Measurements from ENCODE around the gene CIRBP. TPM values are rescaled to one million over a fixed set of nuclear protein-coding genes. Genes with fewer than 3 reads are reported as not detected.

Gene CIRBP
- total RNA-seq, 3 donors from 2014 or later, result 269 to 294 (median 285) TPM

GRCh38 chr19:1236576-1236975 lies 32.6 kb upstream of the CIRBP start:
- H3K27me3 Mint-ChIP-seq (ENCODE audit: low read depth), result peaks cover 7% of the 10 kb centered on the region
- H3K4me1 Mint-ChIP-seq (ENCODE audit: low read depth), result peaks cover 23% of the 10 kb centered on the region
- ATAC-seq (no peak), DNase-seq (no peak)
- no peaks in the 10 kb centered on the region for H3K9me3 Mint-ChIP-seq
- H3K36me3 Mint-ChIP-seq (ENCODE audit: insufficient read depth), result no peaks in the 10 kb centered on the region
- no peak overlapping the region for H3K4me3 Mint-ChIP-seq

GRCh38 chr19:1237027-1237659 lies 32.0 kb upstream of the CIRBP start:
- ATAC-seq (no peak), DNase-seq (no peak)
- Mint-ChIP-seq H3K4me3 (no peak overlapping the region), H3K9me3 (no peaks in the 10 kb centered on the region), H3K4me1 (ENCODE audit: low read depth) (peaks cover 23% of the 10 kb centered on the region), H3K27me3 (ENCODE audit: low read depth) (peaks cover 7% of the 10 kb centered on the region), H3K36me3 (ENCODE audit: insufficient read depth) (no peaks in the 10 kb centered on the region)

- peak; percentile 4 to 18 for ATAC-seq
- H3K27me3 Mint-ChIP-seq (ENCODE audit: low read depth), result peaks cover 7% of the 10 kb centered on the region
- no peak for DNase-seq
- H3K36me3 Mint-ChIP-seq (ENCODE audit: insufficient read depth), result no peaks in the 10 kb centered on the region
- peaks cover 28% of the 10 kb centered on the region for H3K4me1 Mint-ChIP-seq (ENCODE audit: low read depth)
- H3K9me3 Mint-ChIP-seq, result no peaks in the 10 kb centered on the region
- H3K4me3 Mint-ChIP-seq, result peak within 1 kb of the TSS; percentile 79
Observed at GRCh38 chr19:1237754-1238368, 31.3 kb upstream of the CIRBP start, which contains the start of gene CBARP. CBARP (minus strand) TSS chr19:1238005; CDS start chr19:1236100, 1,905 bp downstream.

GRCh38 chr19:1238369-1239303 lies 30.5 kb upstream of the CIRBP start:
- DNase-seq (no peak), ATAC-seq (no peak)
- H3K4me3 Mint-ChIP-seq, result peak overlapping the region; percentile 79
- peaks cover 7% of the 10 kb centered on the region for H3K27me3 Mint-ChIP-seq (ENCODE audit: low read depth)
- no peaks in the 10 kb centered on the region for H3K36me3 Mint-ChIP-seq (ENCODE audit: insufficient read depth)
- no peaks in the 10 kb centered on the region for H3K9me3 Mint-ChIP-seq
- H3K4me1 Mint-ChIP-seq (ENCODE audit: low read depth), result peaks cover 32% of the 10 kb centered on the region

GRCh38 chr19:1239420-1239795 lies 29.7 kb upstream of the CIRBP start:
- Mint-ChIP-seq H3K4me3 (peak overlapping the region; percentile 79), H3K27me3 (ENCODE audit: low read depth) (peaks cover 7% of the 10 kb centered on the region), H3K36me3 (ENCODE audit: insufficient read depth) (no peaks in the 10 kb centered on the region), H3K9me3 (no peaks in the 10 kb centered on the region), H3K4me1 (ENCODE audit: low read depth) (peaks cover 32% of the 10 kb centered on the region)
- ATAC-seq (no peak), DNase-seq (no peak)

GRCh38 chr19:1239796-1240737 lies 29.1 kb upstream of the CIRBP start:
- ATAC-seq, result peak; percentile 53 to 60
- DNase-seq, result peak; percentile 98
- H3K4me1 Mint-ChIP-seq (ENCODE audit: low read depth), result peaks cover 36% of the 10 kb centered on the region
- no peaks in the 10 kb centered on the region for H3K36me3 Mint-ChIP-seq (ENCODE audit: insufficient read depth)
- peak overlapping the region; percentile 55 for H3K4me3 Mint-ChIP-seq
- H3K27me3 Mint-ChIP-seq (ENCODE audit: low read depth), result peaks cover 7% of the 10 kb centered on the region
- H3K9me3 Mint-ChIP-seq, result no peaks in the 10 kb centered on the region

GRCh38 chr19:1240925-1241324 lies 28.2 kb upstream of the CIRBP start:
- H3K4me3 Mint-ChIP-seq, result peak overlapping the region; percentile 88
- no peaks in the 10 kb centered on the region for H3K36me3 Mint-ChIP-seq (ENCODE audit: insufficient read depth)
- DNase-seq, result no peak
- H3K27me3 Mint-ChIP-seq (ENCODE audit: low read depth), result peaks cover 7% of the 10 kb centered on the region
- H3K9me3 Mint-ChIP-seq, result no peaks in the 10 kb centered on the region
- peaks cover 36% of the 10 kb centered on the region for H3K4me1 Mint-ChIP-seq (ENCODE audit: low read depth)
- no peak for ATAC-seq

GRCh38 chr19:1241417-1242095 lies 27.6 kb upstream of the CIRBP start, which contains the start of gene ATP5F1D:
ATP5F1D (plus strand) TSS chr19:1241751; CDS start chr19:1241851, 100 bp downstream.
- Mint-ChIP-seq H3K4me1 (ENCODE audit: low read depth) (peaks cover 39% of the 10 kb centered on the region), H3K27me3 (ENCODE audit: low read depth) (peaks cover 7% of the 10 kb centered on the region), H3K36me3 (ENCODE audit: insufficient read depth) (no peaks in the 10 kb centered on the region), H3K4me3 (peak within 1 kb of the TSS; percentile 88), H3K9me3 (no peaks in the 10 kb centered on the region)
- peak; percentile 94 for DNase-seq
- peak; percentile 72 to 74 for ATAC-seq

GRCh38 chr19:1243768-1244692 lies 25.1 kb upstream of the CIRBP start:
- H3K4me1 Mint-ChIP-seq (ENCODE audit: low read depth), result peaks cover 30% of the 10 kb centered on the region
- H3K9me3 Mint-ChIP-seq, result no peaks in the 10 kb centered on the region
- H3K27me3 Mint-ChIP-seq (ENCODE audit: low read depth), result no peaks in the 10 kb centered on the region
- ATAC-seq (peak; percentile 39 to 41), DNase-seq (peak; percentile 90)
- no peaks in the 10 kb centered on the region for H3K36me3 Mint-ChIP-seq (ENCODE audit: insufficient read depth)
- H3K4me3 Mint-ChIP-seq, result peak overlapping the region; percentile 87

- Mint-ChIP-seq H3K36me3 (ENCODE audit: insufficient read depth) (no peaks in the 10 kb centered on the region), H3K9me3 (no peaks in the 10 kb centered on the region), H3K4me3 (peak overlapping the region; percentile 63), H3K27me3 (ENCODE audit: low read depth) (no peaks in the 10 kb centered on the region), H3K4me1 (ENCODE audit: low read depth) (peaks cover 25% of the 10 kb centered on the region)
- ATAC-seq, result no peak
- DNase-seq, result no peak
Observed at GRCh38 chr19:1244693-1245451, 24.3 kb upstream of the CIRBP start.

GRCh38 chr19:1245494-1246264 lies 23.5 kb upstream of the CIRBP start:
- ATAC-seq, result no peak
- Mint-ChIP-seq H3K4me3 (no peak overlapping the region), H3K4me1 (ENCODE audit: low read depth) (peaks cover 24% of the 10 kb centered on the region), H3K27me3 (ENCODE audit: low read depth) (no peaks in the 10 kb centered on the region), H3K9me3 (no peaks in the 10 kb centered on the region), H3K36me3 (ENCODE audit: insufficient read depth) (no peaks in the 10 kb centered on the region)
- no peak for DNase-seq

Data from activated T-cell treated with anti-CD3 and anti-CD28 coated beads, Interleukin-2, amount 50 U/mL, for 4 hours (primary cell).